NCI-H1048 (cell line): ENCODE data around the gene TRIM54.
"Not testable (repeated sequence)": the region's sequence is repeated elsewhere in the genome, so short reads cannot be mapped to it uniquely, and the experiment has no call there.

Experiments used
- DNase-seq: peaks from one replicate; lab custom pipeline; 2025; lab: John Stamatoyannopoulos, UW

Gene TRIM54

GRCh38 chr2:27313882-27314645 is 31.8 kb downstream of the TRIM54 start:
- no peak for DNase-seq

GRCh38 chr2:27314709-27315108 is 32.5 kb downstream of the TRIM54 start:
- no peak for DNase-seq

- DNase-seq: no peak
These were observed 32.9 kb downstream of the TRIM54 start for GRCh38 chr2:27315122-27315521.

- no peak for DNase-seq
These were observed 34.6 kb downstream of the TRIM54 start for GRCh38 chr2:27316655-27317412.

- DNase-seq: not testable (repeated sequence)
These were observed 37.6 kb downstream of the TRIM54 start for GRCh38 chr2:27319839-27320238.

- no peak for DNase-seq
These were observed 38.8 kb downstream of the TRIM54 start for GRCh38 chr2:27320958-27321543.

GRCh38 chr2:27322301-27322765 is 40.1 kb downstream of the TRIM54 start:
- DNase-seq: no peak

GRCh38 chr2:27322766-27323595 is 40.8 kb downstream of the TRIM54 start, which contains the start of gene MPV17:
Gene MPV17 (minus strand): TSS chr2:27323097. CDS start chr2:27322517, 580 bp downstream.
- peak; percentile 76 for DNase-seq

GRCh38 chr2:27323596-27324285 is 41.5 kb downstream of the TRIM54 start:
- DNase-seq: no peak

- no peak for DNase-seq
These were observed 42.5 kb downstream of the TRIM54 start for GRCh38 chr2:27324720-27325119.

- no peak for DNase-seq
These were observed 53.1 kb downstream of the TRIM54 start for GRCh38 chr2:27335311-27335710.

GRCh38 chr2:27336173-27336572 is 53.9 kb downstream of the TRIM54 start:
- no peak for DNase-seq

- DNase-seq: no peak
These were observed 65.4 kb downstream of the TRIM54 start for GRCh38 chr2:27347641-27348040.

GRCh38 chr2:27350106-27350693 is 68.0 kb downstream of the TRIM54 start:
- no peak for DNase-seq

GRCh38 chr2:27351802-27352598 is 69.8 kb downstream of the TRIM54 start:
- DNase-seq: no peak

GRCh38 chr2:27353386-27353761 is 71.1 kb downstream of the TRIM54 start:
- not testable (repeated sequence) for DNase-seq

GRCh38 chr2:27353762-27354596 is 71.8 kb downstream of the TRIM54 start:
- no peak for DNase-seq

- no peak for DNase-seq
These were observed 72.3 kb downstream of the TRIM54 start for GRCh38 chr2:27354597-27354927.

- DNase-seq: no peak
These were observed 73.8 kb downstream of the TRIM54 start for GRCh38 chr2:27356056-27356381.
